ENCODE results near the gene PLXNA4.

DNA sequence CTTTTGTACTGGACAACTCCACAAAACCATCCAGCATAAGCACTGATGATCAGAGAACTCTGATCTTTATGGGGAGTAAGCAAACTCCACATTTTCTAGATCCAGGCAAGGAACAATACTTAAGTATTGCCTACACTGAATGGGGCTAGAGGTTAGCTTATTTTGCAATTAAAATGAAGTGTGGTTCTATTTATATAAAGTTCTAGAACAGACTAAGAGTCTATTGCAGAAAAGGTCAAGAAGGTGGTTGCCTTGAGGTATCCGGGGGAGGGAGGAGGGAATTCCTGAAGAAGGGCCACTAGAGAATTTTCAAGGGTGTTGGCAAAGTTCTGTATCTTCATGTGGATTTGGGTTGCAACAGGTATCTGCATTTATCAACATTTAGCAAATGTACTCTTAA is 477.9 kb downstream of the PLXNA4 start:
- TF ChIP-seq, protein P1, sequence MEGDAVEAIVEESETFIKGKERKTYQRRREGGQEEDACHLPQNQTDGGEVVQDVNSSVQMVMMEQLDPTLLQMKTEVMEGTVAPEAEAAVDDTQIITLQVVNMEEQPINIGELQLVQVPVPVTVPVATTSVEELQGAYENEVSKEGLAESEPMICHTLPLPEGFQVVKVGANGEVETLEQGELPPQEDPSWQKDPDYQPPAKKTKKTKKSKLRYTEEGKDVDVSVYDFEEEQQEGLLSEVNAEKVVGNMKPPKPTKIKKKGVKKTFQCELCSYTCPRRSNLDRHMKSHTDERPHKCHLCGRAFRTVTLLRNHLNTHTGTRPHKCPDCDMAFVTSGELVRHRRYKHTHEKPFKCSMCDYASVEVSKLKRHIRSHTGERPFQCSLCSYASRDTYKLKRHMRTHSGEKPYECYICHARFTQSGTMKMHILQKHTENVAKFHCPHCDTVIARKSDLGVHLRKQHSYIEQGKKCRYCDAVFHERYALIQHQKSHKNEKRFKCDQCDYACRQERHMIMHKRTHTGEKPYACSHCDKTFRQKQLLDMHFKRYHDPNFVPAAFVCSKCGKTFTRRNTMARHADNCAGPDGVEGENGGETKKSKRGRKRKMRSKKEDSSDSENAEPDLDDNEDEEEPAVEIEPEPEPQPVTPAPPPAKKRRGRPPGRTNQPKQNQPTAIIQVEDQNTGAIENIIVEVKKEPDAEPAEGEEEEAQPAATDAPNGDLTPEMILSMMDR (conservative IDR thresholded peaks at IDR 0.05; ENCODE audit: low read depth, low read length), result no peak
- no peak for TF ChIP-seq EZH2 (IDR thresholded peaks at IDR 0.05; ENCODE audit: borderline replicate concordance, low read depth, low read length, poor library complexity, severe bottlenecking)

Data from A673 (cell line).